HG03571 (cell line): Measurements from ENCODE around the gene HEATR1.
A peak's percentile ranks its signal among the peaks of the same experiment; 100 is the strongest.

ENCODE experiments used
- ATAC-seq: cut with Tn5 transposase; IDR thresholded peaks from one replicate; pipeline ENCODE4 v1.9.1; 2021; ENCODE audit not compliant: unreplicated experiment

Gene HEATR1

DNA sequence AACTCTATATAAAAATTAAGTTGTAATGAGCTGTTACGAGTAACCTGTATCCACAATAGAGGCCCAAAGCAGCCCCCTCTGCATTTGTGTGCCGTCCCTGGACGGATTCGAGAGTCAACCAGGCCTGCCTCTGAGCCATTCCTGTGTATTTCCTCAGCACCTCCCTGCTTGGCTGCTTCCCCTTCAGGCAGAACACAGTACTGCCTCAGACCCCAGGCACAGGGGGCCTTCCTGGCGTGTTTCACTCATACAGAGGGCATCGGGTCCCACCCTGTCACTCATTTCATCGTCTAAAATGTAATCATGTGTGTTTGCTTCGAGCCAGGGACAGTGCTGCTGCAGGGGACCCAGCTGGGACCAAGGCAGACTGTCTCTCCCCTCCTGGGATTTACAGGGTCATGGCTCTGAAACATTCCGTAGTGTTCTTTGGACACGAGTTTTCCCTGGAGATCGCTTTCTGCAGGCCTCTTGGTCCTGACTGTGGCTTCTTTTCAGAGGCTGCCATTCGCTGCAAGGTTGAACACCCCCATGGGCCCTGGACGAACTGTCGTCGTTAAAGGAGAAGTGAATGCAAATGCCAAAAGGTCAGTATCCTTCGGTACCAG, 61.1 kb downstream of the HEATR1 start:
- ATAC-seq, result no peak

- no peak for ATAC-seq
Measured at GRCh38 chr1:236541710-236542109, 62.6 kb downstream of the HEATR1 start.

DNA sequence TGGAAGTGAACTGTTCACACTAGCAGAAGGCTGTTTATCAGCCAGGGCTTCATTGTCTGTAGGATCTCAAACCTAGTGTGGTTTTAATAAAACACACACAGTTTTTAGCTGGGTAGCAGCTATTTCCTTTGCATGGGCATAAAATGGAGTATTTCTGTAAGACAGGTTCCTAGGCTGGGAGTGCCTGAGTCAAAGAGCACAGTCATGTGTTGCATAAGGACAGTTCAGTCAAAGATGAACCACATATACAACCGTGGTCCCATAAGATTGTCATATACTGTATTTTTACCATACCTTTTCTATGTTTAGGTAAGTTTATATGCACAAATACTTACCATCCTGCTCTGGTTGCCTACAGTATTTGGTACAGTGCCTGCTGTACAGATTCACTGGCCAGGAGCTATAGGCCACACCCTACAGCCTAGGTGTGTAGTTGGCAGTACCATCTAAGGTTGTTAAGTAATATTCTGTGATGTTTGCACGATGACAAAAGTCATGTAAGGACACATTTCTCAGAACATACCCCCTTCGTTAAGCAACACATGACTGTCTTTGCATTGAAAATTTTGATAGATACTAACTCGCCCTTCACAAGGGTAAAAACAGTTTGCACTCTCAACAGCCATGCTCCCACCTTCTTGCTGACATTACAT, 63.4 kb downstream of the HEATR1 start:
- no peak for ATAC-seq

DNA sequence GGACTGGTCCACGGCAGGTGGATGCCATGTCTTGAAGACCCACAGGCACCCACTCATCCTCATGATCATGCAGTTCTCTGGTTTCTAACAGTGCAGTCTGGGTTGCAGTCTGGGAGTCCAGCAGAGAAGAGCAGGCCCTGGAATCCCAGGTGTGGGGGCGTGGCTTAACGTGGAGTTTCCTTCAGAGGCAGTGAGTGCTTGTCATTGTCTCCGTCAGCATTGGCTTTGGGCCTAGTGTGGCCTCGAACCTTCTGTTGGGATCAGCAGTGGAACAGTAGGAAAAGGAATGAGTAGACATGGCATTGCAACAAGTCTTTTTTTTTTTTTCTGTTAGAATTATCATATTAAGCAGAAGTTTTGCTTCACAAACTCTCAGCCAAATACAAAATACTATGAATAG, 67.8 kb downstream of the HEATR1 start:
- ATAC-seq, result no peak

DNA sequence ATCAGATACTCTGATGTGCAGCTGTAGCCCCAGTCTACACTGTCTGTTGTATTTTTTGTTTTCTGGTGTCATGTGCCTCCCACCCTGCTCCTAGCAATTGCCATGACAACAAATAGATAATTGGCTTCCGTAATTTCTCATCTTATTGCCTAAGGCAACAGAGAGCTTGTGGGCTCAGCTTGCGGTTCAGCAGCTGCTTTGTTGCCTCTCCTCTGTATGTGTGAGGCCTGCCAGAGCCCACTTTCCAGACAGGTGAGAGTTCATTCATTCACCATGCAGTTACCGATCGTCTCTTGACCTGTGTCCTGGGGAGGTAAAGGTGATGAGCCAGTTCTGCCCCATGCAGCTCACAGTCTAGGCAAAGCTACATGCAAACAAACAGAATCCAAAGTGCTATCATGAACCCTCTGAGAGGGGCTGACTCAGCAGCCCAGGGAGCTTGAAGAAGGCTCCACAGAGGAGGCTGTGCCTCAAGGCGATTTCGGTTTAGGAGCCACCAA, 68.6 kb downstream of the HEATR1 start:
- no peak for ATAC-seq

- ATAC-seq, result no peak
Measured at GRCh38 chr1:236535190-236535589, 69.1 kb downstream of the HEATR1 start.

DNA sequence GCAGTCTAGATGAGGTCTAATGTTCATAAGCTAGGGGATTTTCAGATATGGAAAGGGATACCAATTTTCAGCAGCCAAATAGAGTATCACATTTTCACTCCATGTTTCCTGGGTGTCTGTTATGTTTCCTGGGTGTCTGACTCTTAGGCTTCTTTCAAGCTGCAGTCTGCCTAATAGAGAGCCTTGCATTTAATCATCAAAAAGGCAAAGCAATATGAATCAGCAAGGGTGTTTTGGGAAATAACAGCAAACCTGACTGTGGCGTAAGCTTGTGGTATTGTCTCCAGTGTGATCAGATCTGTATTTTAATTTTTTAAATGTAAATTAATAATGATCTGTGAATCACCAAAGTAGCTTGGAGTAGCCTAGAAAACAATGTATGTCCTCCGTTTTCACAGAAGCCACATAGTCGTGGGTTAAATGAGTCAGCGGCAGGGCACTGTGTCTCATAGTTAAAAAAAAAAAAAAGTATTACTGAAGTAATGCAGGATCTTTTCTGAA, 70.1 kb downstream of the HEATR1 start:
- ATAC-seq, result no peak

- no peak for ATAC-seq
Measured at GRCh38 chr1:236532850-236533249, 71.5 kb downstream of the HEATR1 start.

- no peak for ATAC-seq
Measured at GRCh38 chr1:236530959-236531358, 73.4 kb downstream of the HEATR1 start.

- ATAC-seq, result no peak
Measured at GRCh38 chr1:236530286-236530685, 74.0 kb downstream of the HEATR1 start.

DNA sequence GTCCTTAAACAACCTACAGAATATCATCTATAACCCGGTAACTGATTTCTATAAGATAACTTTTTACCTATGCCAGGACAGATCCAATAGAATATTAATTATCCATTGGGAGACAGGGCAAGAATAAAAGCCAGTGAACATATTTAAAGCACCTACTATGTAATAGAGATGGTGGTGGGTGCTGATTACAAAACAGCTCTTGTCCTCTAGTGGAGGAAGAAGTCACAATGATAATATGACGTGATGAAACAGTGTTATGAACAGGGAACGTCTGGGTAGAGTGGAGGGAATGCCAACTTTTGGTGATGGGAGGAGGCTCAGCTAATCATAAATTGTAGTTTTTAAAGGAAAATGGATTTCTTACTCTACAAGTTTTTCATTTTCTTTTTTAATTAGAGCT, 78.2 kb downstream of the HEATR1 start:
- ATAC-seq, result no peak

GRCh38 chr1:236524895-236525184, 79.5 kb downstream of the HEATR1 start:
- ATAC-seq, result no peak

DNA sequence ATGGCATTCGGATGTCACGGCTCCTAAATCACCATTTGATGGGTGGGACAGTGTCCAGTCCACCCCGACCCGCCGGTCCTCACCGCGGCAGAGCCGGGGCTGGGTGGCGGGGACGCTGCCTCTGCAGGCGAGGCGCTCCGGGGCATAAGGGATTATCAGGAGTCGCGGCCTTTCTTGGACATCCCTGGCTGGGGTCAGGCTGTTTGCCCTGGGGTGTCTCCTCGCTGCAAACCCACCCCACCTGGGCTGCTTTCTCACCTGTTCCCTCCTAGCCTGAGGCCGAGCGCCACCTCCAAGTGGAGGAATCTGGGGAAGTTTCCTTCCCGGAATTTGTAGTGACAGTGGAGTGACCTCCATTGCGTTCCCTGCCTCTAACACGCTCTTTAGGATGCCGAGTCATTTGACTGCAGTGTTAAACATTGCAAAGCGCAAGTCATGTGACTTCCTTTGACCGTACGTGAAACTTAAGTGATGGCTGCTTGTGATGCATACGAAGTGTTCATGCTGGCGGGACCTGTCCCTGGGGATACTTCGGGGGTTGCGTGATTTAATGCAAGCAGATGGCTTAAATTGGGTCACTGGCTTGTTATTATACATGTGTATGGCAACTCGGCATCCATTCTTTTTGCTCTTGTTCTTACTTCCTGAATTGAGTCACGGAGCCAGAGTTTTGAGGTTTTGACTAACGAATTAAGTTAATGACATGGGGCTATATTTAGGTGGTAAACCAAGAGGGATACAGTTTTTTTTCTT, 80.0 kb downstream of the HEATR1 start:
- ATAC-seq, result peak; percentile 93

DNA sequence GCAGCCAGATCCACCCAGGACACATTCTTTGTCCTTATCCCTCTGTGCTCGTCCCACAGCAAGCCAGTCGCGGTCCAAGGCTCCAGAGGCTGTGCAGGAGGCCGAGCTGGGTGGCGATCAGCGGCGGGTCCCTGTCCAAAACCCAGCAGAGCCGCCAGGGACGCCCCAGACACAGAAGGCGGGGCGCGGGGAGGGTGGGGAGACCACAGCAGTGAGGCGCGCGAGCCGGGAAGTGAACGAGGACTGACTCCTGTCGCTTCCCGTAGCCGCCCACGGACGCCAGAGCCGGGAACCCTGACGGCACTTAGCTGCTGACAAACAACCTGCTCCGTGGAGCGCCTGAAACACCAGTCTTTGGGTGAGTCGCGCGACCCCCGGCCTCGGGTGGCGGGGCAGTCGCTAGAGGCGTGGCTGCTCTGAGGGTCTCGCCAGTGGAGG, 80.6 kb downstream of the HEATR1 start, which contains the start of gene LGALS8:
Gene LGALS8 (plus strand): TSS at position 279 of the 438 bp plus-strand sequence. CDS start 2,089 bp downstream, outside the sequence.
- ATAC-seq, result peak; percentile 50

DNA sequence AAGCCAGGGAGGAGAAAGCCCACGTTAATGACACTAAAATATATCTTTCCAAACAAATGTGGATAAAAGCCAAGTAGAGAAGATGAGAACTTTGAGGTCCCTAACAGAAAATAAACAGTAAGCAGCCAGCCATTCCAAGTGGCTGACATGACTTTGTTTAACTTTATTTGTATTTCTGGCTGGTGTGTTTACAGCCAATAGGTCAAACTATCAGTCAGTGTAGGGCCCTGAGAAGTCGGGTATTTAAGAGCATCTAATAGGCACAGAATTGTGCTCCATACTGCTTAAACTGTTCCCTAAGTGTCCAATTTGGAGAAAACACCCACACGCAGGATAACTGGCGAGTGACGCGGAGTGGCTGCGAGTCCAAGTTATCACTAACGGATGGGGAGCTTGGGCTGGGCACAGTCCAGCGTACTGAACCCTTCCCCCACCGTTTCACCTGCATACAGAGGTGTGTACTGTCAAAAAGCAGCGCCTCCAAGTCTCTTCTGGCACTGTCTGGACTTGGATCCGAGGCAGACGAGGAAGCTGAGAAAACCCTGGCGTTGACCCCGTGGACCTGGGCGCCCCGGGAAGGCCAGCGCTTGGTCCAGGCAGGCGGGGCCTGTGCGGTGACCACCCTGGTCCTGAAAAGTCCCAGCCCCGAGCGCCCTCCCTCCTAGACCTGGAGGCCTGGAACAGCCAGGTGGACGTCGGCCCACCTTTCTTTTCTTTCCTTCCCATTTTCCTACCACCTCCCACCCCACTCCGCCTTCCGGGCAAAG, 81.2 kb downstream of the HEATR1 start:
- ATAC-seq, result no peak

- no peak for ATAC-seq
Measured at GRCh38 chr1:236520445-236521005, 83.8 kb downstream of the HEATR1 start.

- ATAC-seq, result no peak
Measured at GRCh38 chr1:236518322-236518721, 86.0 kb downstream of the HEATR1 start.

DNA sequence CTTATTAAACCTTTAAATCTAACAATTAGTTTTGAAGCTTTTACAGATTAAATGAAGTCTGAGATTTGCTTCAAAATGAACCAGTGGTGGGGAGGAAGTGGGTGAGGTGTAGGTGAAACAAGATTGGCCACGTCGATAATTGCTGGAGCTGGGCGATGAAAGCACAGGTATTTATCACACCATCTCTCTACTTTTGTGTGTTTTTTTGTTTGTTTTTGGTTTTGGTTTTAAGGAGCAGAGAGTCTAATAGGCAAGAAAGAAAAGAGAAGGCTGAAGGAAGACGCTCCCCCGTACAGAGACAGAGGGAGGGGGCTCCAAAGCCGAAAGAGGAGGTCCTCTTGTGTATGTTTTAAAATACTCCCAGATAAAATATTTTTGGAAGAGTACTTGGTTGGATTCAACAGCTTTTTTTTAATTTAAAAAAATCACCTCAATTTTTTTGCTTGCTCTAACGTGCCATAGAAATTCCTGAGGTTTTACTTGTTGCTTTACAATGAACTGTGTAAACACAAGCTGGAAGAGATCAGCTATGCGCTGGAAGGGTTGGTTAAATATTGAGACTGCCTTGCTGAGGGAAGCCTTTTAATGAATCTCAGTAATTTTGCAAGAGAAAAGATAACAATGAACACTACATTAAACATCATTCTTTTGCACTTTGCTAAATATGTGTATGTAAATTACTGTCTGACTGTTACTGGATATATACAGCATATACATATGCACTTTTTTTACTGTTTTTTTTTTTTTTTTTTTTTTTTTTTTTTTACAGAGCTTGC, 87.2 kb downstream of the HEATR1 start:
- ATAC-seq, result no peak

DNA sequence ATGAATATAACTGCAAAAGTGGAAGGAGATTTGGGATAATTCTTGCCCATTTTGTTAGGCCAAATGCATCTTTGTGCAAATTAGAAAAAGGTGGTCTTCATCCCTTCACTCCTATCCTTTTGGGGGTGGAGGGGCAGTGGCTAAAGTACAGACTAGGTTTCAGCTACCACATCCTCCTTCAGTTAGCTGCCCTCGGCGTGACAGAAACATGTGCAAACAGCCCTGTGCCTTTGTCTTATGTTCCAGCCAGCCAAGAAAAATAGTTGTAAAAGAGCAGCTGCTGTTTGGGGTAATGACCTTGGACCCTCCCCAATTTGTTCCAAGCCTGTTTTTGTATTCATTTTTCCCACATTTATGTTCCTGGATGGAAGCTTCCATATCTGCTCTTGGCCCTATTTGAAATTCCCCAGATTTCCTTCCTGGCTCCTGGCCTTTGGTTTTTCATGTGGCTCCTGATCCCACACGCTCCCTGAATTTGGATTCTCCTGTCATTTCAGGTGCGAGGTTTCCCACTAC, 88.8 kb downstream of the HEATR1 start:
- ATAC-seq, result no peak
